ENCODE results near the gene CTNNBL1.
"Not testable (repeated sequence)": the region's sequence is repeated elsewhere in the genome, so short reads cannot be mapped to it uniquely, and the experiment has no call there.

DNA sequence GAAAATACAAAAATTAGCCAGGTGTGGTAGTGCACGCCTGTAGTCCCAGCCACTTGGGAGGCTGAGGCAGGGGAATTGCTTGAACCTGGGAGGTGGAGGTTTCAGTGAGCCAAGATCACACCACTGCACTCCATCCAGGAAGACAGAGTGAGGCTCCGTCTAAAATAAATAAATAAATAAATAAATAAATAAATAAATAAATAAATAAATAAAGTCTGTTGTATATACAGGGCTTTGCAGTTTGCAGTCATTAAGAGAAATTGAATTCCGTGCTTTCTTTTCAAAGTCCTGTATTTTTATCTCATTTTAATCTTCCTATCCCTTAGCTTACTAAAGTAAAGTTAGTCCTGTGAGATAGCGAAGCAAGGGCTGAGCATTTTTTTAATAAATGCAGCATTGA, 28.5 kb downstream of the CTNNBL1 start:
- TF ChIP-seq POLR2AphosphoS5 (IDR thresholded peaks at IDR 0.05; ENCODE audit: low read depth, low read length); EP300 (IDR thresholded peaks at IDR 0.05; ENCODE audit: borderline replicate concordance in 1 of 2, low read depth in 1 of 2, low read length in 1 of 2); RAD21 (IDR thresholded peaks at IDR 0.05; ENCODE audit: low read length); GABPA (IDR thresholded peaks at IDR 0.05; ENCODE audit: low read depth): not testable (repeated sequence)
- TF ChIP-seq, protein P1, sequence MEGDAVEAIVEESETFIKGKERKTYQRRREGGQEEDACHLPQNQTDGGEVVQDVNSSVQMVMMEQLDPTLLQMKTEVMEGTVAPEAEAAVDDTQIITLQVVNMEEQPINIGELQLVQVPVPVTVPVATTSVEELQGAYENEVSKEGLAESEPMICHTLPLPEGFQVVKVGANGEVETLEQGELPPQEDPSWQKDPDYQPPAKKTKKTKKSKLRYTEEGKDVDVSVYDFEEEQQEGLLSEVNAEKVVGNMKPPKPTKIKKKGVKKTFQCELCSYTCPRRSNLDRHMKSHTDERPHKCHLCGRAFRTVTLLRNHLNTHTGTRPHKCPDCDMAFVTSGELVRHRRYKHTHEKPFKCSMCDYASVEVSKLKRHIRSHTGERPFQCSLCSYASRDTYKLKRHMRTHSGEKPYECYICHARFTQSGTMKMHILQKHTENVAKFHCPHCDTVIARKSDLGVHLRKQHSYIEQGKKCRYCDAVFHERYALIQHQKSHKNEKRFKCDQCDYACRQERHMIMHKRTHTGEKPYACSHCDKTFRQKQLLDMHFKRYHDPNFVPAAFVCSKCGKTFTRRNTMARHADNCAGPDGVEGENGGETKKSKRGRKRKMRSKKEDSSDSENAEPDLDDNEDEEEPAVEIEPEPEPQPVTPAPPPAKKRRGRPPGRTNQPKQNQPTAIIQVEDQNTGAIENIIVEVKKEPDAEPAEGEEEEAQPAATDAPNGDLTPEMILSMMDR (IDR thresholded peaks at IDR 0.05): not testable (repeated sequence)
- TF ChIP-seq, protein P2, sequence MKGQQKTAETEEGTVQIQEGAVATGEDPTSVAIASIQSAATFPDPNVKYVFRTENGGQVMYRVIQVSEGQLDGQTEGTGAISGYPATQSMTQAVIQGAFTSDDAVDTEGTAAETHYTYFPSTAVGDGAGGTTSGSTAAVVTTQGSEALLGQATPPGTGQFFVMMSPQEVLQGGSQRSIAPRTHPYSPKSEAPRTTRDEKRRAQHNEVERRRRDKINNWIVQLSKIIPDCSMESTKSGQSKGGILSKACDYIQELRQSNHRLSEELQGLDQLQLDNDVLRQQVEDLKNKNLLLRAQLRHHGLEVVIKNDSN (IDR thresholded peaks at IDR 0.05; ENCODE audit: borderline replicate concordance, low read depth): not testable (repeated sequence)
- TF ChIP-seq, protein P3, sequence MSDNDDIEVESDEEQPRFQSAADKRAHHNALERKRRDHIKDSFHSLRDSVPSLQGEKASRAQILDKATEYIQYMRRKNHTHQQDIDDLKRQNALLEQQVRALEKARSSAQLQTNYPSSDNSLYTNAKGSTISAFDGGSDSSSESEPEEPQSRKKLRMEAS (IDR thresholded peaks at IDR 0.05; ENCODE audit: low read depth): not testable (repeated sequence)

Data from SK-N-SH (cell line).